HG03064 (cell line): ENCODE data around the gene GCDH.
"Not testable (repeated sequence)": the region's sequence is repeated elsewhere in the genome, so short reads cannot be mapped to it uniquely, and the experiment has no call there.

Experiments used
- ATAC-seq: cut with Tn5 transposase; IDR thresholded peaks from one replicate; pipeline ENCODE4 v1.9.1; 2021; ENCODE audit warnings: low read depth; ENCODE audit not compliant: unreplicated experiment

Gene GCDH

GRCh38 chr19:12890787-12891552, at the start of gene GCDH:
GCDH (plus strand) TSS chr19:12891160; CDS start chr19:12891305, 145 bp downstream.
- peak; percentile 76 for ATAC-seq

DNA sequence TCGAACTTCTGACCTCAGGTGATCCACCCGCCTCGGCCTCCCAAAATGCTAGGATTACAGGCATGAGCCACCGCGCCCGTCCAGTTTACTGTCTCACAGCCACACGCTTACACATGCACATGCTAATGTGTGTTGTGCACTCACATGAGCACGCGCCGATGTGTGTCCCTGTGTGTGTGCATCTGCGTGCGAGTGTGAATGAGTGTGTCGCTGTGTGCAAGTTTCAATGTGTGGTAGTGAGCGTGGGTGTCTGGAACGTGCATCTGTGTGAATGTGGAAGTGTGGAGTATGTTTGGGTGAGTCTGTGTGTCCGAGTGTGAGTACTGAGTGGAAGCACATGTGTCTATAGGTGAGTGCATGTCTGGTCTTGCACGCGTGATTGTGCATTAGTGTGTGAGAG, 48.4 kb upstream of the GCDH start:
- no peak for ATAC-seq

GRCh38 chr19:12843328-12843727, 47.6 kb upstream of the GCDH start:
- no peak for ATAC-seq

DNA sequence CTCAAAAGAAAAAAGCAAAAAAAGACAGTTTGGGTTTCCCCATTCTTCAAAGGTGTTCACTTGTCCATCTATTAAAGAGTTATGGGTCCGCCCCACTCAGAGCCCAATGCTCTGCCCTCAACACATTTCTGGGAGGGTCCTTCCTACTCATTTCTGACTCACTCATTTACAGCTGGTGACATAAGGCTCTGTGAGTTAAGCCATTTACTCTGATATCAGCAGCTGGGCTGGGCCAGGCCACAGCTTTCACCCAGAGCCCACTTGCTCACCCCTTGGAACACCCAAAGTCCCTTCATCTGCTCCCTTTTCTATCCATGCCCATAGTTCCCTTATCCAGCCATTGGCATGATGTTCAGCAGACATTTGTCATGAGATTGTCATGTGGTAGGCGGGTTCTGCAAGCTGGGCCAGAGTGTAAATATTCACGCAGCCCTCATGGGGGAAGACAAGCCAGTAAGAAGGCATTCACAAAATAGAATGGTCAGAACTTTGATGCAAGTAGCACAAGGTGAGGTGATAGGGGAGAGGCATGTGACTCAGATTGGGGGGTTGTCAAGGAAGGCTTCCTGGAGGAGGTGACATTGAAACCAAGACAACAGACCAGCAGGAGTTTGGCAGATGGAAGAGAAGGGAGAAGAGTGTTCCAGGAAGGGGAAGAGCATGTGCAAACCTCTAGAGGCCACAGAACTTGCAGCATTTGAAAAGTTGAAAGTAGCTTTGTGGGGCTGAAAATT, 46.8 kb upstream of the GCDH start:
- ATAC-seq = no peak

- ATAC-seq = not testable (repeated sequence)
These were observed 44.3 kb upstream of the GCDH start for GRCh38 chr19:12846613-12847012.

GRCh38 chr19:12847159-12848139, 43.5 kb upstream of the GCDH start:
- no peak for ATAC-seq

DNA sequence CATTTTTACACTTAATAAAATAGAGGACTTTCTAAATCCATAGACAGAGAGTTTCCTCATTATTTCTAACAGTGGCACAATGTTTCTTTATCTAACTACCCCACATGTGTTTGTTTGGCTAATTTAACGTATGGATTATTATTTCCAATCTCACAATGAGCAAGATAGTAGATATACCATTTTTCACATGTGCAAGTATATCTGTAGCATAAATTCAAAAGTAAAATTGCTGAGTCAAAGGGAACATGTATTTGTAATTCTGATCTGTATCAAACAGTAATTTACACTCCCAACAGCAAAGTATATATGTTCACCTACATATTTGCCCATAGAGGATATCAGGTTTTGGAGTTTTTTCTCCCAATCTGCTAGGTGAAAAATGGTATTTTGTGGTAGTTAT, 34.3 kb upstream of the GCDH start:
- ATAC-seq = no peak

DNA sequence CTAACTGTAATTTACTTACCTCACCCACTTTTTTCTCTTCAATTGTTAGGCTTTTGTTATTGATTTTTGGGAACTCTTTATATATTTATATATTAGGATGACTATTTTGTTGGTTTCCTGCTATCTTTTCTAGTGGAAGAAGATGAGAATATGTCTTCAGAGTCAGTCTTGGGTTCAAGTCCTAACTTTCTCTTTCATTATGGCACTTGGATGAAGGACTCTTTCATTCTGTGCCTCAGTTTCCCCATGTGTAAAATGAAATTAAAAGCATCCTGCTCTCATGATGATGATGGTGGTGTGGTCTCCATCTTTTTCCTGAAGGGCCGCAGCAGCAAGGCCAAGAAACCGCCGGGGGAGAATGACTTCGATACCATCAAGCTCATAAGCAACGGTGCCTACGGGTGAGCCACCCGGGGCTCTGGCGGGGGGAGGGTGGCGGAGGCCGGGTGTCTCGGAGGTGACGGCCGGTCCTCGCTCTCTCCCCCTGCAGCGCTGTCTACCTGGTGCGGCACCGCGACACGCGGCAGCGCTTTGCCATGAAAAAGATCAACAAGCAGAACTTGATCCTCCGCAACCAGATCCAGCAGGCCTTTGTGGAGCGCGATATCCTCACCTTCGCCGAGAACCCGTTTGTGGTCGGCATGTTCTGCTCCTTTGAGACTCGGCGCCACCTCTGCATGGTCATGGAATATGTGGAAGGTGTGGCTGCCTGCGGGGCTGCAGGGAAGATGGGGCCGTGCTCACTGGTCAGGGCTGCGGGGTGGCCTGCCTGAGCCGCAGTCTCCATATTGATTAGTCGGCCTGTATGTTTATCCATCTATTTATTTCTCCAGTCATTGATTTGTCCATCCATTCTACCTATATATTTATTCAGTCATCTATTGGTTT, 32.7 kb upstream of the GCDH start:
- no peak for ATAC-seq

DNA sequence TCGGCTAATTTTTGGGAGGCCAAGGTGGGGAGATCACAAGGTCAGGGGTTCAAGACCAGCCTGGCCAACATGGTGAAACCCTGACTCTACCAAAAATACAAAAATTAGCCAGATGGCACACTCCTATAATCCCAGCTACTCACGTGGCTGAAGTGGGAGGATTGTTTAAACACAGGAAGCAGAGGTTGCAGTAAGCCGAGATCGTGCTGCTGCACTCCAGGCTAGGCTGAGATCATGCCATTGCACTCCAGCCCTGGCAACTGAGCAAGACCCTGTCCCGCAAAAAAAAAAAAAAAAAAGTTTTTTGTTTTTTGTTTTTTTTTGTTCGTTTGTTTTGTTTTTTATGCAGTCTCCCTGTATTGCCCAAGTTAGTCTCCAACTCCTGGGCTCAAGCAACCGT, 31.4 kb upstream of the GCDH start:
- ATAC-seq = no peak

DNA sequence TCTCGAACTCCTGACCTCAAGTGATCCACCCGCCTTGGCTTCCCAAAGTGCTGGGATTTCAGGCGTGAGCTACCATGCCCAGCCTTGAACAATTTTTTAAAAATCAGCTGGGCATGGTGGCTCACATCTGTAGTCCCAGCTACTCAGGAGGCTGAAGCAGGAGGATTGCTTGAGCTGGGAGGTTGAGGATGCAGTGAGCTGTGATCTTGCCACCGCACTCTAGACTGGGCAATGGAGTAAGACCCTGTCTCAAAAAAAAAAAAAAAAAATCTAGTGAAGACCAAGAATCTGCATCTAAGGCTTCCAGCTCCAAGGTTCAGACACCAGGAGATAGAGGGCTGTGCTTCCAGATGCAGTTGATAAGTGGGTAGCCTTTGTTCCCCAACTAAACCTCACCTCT, 26.8 kb upstream of the GCDH start:
- no peak for ATAC-seq

DNA sequence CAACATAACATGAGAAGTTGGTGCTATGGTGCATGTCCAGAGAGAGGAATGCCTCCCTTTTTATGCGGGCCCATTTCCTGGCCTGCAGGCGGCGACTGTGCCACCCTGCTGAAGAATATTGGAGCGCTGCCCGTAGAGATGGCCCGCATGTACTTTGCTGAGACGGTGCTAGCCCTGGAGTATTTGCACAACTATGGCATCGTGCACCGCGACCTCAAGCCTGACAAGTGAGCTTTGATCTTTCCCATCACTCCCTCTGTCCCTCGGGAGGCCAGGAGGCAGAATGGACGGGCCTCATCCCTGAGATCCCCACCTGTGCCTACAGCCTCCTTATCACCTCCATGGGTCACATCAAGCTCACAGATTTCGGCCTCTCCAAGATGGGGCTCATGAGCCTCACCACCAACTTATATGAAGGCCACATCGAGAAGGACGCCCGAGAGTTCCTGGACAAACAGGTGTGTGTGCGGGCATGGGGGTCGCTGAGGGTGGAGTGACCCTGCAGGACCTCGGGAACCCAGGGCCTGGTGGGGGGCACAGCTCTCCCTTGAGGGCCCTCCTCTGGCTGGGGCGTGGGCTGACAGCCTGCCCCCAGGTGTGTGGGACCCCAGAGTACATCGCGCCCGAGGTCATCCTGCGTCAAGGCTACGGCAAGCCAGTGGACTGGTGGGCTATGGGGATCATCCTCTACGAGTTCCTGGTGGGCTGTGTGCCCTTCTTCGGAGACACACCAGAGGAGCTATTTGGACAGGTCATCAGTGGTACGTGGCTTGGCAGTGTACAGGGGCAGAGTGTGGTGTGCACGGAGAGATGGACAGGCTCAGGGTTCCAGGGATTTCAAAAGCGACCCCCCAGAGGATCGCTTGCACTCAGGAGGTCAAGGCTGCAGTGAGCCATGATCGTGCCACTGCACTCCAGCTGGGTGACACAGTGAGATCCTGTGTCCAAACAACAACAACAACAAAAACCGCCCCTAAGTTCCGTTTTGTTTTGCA, 25.9 kb upstream of the GCDH start:
- ATAC-seq = no peak

DNA sequence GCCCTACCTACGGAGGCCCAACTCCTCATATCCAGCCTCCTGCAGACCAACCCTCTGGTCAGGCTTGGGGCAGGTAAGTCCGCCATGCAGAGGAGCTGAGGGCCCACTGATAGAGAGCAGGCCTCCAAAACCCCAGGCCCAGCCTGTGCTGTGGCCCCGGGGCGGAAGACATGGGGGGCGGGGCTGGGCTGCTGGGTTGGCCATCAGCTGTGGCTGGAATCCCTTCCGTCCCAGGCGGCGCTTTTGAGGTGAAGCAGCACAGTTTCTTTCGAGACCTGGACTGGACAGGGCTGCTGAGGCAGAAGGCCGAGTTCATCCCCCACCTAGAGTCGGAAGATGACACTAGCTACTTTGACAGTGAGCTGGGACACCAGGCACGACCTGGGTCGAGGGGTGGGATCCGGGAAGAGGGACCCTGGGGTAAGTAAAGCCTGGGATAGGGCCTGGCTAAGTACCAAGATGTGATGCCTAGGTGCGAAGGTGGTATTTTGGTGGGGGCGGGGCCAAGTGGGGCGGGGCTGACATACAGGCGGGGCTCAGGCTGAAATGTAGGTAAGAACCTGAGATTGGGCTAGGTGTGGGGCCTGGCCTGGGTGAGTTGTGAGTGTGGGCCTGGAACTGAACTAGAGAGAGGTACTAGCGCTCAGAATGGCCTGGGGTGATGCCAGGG, 25.1 kb upstream of the GCDH start:
- no peak for ATAC-seq

DNA sequence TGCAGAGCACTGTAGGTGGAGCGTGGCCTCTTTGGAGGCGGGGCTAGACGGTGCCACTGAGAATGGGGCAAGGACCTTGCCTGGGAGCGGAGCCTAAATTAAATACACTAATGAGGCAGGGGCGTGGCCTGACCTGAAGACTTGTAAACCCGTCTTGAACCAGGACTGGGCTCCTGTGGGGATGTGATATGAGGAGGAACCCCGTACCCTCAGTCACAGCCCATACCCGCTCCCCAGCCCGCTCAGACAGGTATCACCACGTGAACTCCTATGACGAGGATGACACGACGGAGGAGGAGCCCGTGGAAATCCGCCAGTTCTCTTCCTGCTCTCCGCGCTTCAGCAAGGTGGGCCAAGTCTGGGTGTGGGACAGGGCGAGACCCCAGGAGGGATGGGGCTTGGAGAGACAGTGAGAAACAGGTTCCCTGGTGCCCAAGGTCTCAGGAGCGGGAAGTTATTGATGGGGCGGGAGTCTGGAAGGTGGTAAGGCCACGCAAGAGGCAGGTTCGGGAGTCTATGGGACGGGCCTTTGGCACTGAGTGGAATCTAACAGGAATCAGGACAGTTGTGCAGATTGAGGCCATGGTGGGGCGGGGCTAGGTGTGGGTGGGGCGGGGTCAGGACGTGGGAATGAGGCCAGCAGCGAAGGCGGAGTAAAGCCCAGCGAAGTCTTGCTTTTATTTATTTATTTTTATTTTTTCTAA, 24.4 kb upstream of the GCDH start:
- ATAC-seq = no peak

- ATAC-seq = no peak
These were observed 23.6 kb upstream of the GCDH start for GRCh38 chr19:12867120-12868099.

GRCh38 chr19:12868540-12869112, 22.3 kb upstream of the GCDH start:
- ATAC-seq = no peak

- ATAC-seq = no peak
These were observed 19.3 kb upstream of the GCDH start for GRCh38 chr19:12871681-12872080.
